Measurements from ENCODE around the gene SLC2A1.
A peak's percentile ranks its signal among the peaks of the same experiment; 100 is the strongest.

The SLC2A1 gene

GRCh38 chr1:42979896-42980800 is 21.5 kb upstream of the SLC2A1 start:
- DNase-seq = peak in 1 of 2 donors; percentile 45

GRCh38 chr1:42979036-42979430 is 20.4 kb upstream of the SLC2A1 start:
- DNase-seq = no peak

- DNase-seq = no peak
Observed at GRCh38 chr1:42978317-42979035, 19.8 kb upstream of the SLC2A1 start.

DNA sequence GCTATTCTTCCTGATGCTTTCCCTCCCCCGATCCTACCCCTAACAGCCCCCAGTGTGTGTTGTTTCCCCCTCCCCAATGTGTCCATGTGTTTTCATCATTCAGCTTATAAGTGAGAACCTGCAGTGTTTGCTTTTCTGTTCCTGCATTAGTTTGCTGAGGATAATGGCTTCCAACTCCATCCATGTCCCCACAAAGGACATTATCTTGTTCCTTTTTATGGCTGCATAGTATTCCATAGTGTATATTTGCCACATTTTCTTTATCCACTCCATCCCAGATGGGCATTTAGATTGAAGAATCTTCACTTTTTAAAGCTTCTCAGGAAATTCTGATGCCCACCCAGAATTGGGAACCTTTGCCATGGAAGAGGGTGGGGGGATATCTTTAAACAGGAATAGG is 19.0 kb upstream of the SLC2A1 start:
- no peak for DNase-seq

GRCh38 chr1:42975561-42976225 is 17.0 kb upstream of the SLC2A1 start:
- no peak for DNase-seq

GRCh38 chr1:42974767-42975437 is 16.2 kb upstream of the SLC2A1 start:
- no peak for DNase-seq

DNA sequence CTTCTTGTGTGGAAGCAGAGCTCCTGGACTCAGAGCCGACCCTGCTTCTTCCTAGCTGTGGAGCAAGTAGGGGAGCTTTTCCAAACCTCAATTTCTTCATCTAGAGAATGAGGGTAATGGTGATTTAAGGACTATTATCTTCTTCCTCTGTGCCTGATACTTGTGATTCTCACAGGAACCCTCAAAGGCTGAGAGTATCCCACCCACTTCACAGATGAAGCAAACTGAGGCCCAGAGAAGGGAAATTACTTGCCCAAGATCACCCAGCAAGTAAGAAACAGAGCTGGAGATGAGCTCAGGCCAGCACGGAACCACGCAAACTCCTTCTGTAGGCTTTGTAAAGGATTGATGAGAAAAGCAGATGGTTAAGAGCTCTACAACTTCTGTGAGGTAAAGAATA is 15.1 kb upstream of the SLC2A1 start:
- no peak for DNase-seq

GRCh38 chr1:42973286-42973685 is 14.6 kb upstream of the SLC2A1 start:
- no peak for DNase-seq

GRCh38 chr1:42971841-42972291 is 13.2 kb upstream of the SLC2A1 start:
- no peak for DNase-seq

- no peak for DNase-seq
Observed at GRCh38 chr1:42970143-42970542, 11.5 kb upstream of the SLC2A1 start.

- no peak for DNase-seq
Observed at GRCh38 chr1:42968654-42969053, 10.0 kb upstream of the SLC2A1 start.

DNA sequence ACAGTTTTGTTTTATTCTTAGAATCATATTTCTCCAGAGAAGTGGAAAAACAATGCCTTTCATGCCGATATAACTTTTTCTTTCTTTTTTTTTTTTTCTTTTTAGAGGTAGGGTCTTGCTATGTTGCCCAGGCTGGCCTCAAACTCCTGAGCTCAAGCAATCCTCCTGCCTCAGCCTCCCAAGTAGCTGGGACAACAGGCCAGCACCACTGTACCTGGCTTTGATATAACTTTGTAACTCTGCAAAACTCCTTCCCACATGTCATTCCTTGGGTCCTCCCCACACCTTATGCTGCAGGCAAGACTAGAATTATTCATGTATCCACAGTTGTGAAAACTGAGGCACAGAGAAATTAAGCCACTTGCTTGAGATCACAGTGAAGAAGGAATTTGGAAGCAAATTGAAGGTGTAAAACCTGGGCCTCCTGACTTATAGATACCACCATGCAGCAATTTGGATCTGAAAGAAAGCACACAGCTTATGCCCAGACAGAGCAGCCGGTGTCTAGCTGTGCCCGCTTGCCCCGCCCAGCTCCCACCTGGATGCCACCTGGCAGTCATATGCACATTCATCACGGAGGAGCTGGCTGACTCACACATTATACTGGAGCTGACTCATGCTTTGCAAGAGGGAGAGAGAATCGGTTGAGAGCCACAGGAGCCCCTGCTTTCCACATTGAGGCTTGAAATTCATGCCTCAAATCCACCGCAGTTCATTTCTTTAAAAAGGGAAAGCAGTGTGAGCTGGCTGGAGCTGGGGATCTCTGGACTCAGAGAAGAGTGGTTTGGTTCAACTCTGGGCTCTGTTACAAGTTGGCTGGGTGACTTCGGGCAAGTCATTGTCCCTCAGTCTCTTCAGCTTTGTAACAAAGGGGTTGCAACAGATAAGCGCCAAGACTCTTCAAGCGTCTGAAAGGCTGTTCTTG is 8.3 kb upstream of the SLC2A1 start:
- DNase-seq = no peak

DNA sequence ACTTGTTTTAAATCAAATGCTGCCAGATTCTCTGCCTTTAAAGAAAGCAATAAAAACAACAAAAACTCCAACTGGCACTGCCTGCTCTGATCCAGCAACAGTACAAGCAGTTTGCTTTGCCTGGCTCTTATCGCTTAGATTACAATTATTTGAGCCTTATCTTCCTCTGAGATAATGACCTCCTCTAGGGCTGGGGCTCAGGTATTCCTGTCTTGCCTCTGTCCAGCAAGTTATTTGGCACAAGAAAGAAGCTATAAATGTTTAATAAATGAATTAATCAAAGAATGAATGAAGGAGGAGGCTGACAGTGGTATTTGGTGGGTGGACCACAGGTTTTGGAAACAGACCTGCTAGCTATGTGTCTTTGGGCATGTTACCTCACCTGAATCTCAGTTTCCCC is 6.7 kb upstream of the SLC2A1 start:
- no peak for DNase-seq

DNA sequence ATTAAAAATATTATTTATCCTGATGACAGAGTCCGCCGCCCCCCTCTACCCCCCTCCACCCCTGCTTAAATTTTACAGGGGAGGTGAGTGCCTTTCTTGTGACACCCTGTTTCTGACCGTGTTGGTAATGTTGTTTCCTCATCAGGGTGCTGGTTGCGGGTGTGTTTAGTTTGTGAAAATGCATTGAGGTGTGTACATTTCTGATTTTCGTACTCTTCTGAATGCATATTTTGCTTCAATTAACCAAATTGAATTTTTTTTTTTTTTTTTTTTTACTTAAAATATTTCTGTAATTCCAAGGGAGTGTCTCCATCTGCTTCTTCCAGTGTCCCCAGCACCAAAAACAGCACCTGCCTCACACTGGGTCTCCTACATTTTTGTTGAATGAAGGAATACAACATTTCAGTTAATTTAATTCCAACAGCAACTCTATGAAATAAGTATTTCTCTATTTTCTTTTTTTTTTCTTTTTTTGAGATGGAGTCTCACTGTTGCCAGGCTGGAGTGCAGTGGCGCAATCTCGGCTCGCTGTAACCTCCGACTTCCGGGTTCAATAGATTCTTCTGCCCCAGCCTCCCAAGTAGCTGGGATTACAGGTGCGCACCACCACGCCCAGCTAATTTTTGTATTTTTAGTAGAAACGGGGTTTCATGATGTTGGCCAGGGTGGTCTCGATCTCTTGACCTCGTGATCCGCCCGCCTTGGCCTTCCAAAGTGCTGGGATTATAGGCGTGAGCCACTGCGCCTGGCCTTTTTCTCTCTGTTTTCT is 5.6 kb upstream of the SLC2A1 start:
- no peak for DNase-seq

- no peak for DNase-seq
Observed at GRCh38 chr1:42963378-42964043, 4.8 kb upstream of the SLC2A1 start.

- no peak for DNase-seq
Observed at GRCh38 chr1:42962641-42963377, 4.1 kb upstream of the SLC2A1 start.

DNA sequence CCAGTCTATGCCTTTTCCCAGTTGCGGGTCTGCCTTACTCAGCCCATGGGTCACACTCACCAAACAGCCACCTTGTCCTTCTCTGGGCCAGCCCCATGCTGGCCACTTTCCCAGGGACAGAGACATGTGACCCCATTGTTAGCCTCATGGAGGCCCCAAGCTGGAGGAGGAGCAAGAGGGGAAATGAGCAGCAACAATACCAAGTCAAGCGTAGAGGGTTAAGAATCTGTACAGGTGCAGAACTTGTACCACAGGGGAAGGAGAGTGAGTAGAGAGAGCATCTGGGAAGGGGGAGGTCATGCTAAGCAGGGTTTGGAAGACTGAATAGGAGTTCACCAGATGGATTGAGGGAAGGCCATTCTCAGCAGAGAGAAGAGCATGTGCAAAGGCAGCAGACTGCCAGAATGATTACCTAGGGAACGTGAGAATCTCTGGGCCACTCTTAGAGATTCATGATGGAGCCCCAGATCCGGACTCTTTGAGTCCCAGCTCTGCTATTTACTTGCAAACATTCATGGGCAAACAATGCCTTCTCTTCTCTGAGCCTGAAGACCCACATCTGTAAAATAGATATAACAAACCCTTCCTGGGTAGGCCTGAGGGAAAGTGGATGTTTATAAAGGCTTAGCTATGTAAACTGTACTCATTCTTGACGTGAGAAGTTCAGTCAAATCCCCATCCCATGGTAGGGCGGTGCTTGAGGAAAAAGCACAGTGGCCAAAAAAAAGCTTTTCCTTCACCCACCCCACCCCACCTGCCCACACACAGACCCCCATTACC is 2.8 kb upstream of the SLC2A1 start:
- no peak for DNase-seq

GRCh38 chr1:42960566-42961311 is 2.1 kb upstream of the SLC2A1 start:
- no peak for DNase-seq
